ENCODE results near the gene ARL3.
A peak's percentile ranks its signal among the peaks of the same experiment; 100 is the strongest.

The ARL3 gene

DNA sequence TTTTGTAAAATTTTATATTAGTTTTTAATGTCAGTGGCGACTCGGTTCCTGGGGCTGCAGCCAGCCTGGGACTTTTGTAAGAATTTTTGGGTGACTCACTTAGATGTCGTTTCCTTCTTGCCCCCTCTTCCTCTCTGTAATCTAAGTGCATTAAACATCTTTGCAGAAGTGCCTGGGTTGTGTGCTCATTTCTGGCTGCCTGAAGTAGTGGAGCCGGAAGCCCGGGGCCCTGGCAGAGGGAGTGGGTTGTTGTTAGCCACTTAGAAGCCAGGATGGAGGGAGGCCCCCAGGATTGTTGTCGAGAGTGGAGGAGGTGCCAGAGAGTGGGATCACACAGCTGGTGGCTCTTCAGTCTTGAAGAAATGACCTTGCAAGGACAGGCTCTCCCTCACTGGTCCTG, 80.9 kb downstream of the ARL3 start:
- DNase-seq, result no peak

DNA sequence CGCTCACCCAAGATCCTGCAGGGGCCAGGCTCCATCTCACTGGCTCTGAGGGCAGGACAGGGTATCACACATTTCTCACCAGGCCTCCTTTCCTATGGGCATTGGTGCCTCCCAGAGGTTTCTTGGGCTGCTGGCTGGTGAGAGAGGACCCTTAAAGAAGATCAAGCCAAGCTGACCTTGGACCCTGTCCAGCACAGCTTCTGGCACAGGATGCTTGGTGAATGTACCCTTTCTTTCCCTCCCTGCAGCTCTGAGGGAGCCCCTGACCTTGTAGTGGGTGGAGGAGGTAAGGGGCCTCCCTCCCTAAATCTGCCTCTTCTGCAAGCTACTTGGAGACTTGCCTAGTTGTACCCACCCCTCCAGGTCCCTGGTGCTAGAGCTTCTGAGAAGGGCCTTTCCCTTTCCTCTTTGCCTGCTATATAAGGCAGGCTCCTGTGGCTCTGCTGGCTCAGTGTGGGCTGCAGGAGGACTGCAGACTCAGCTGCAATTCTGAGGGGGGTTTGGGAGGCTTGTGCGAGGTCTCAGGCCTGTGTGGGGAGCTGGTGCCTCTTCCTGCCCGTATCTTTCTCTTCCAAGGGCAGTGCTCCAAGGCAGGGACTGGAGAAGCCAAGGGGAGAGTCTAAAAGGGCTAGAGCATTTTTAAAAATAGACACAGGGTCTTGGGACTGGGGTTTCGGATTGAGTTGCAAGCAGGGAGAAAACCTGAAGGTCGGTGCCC, 81.6 kb downstream of the ARL3 start:
- DNase-seq, result no peak

DNA sequence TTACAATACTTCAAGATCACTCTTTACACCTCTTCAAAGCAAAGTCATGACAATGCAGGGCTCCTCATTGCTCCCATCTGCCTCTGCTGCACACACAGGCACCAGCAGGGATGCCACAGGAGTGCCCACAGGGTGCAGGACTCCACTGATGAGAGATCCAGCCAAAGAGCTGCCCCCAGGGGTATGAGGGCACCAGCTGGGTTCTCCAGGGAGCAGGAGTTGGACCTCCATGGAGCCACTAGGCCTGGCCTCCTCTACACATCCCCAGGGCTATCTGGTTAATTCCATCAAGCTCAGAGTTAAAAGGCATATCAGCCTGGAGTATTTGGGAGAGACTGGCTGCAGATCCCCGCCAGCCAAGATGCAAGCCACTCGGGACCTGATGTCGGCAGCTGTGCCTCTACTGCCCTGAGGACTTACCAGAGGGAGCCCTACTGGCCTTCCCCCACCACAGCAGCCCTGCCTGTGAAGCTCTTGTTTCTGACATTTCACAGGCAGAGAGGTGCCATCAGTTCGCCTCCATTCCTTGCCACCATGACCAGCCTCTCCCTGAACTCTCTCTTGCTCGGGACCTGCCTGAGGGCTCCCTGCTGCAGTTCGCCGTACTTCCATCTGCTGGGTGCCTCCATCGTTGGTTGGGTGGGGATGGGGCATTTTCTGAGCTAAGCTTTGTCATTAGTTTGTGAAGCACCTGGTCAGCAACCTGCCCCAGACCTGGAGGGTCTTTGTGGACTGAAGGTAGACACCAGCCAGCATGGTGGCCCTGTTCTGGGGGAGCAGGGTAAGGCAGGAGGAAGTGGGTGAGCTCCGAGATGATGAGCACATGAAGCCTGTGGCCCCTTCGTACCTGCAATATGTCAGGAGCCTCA, 82.4 kb downstream of the ARL3 start:
- DNase-seq, result no peak

DNA sequence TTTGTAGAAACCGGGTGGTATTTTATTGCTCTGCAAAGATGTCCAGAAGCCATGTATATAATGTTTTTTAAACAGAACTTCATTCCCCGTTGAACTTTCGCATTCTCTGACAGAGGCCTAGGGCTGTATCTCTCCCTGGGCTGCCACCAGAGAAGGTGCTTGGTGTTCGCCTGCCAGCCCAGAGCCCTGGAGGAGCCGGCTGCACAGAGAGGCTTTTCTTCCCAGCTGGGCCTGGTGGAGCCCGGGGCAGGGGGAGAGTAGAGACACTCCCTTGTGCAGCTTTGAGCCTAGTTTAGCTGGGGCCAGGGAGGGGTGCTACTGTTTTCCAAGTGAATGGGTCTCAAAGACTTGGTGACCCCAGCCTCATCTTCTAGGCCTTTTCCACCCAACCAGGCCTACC, 83.5 kb downstream of the ARL3 start:
- DNase-seq, result no peak

DNA sequence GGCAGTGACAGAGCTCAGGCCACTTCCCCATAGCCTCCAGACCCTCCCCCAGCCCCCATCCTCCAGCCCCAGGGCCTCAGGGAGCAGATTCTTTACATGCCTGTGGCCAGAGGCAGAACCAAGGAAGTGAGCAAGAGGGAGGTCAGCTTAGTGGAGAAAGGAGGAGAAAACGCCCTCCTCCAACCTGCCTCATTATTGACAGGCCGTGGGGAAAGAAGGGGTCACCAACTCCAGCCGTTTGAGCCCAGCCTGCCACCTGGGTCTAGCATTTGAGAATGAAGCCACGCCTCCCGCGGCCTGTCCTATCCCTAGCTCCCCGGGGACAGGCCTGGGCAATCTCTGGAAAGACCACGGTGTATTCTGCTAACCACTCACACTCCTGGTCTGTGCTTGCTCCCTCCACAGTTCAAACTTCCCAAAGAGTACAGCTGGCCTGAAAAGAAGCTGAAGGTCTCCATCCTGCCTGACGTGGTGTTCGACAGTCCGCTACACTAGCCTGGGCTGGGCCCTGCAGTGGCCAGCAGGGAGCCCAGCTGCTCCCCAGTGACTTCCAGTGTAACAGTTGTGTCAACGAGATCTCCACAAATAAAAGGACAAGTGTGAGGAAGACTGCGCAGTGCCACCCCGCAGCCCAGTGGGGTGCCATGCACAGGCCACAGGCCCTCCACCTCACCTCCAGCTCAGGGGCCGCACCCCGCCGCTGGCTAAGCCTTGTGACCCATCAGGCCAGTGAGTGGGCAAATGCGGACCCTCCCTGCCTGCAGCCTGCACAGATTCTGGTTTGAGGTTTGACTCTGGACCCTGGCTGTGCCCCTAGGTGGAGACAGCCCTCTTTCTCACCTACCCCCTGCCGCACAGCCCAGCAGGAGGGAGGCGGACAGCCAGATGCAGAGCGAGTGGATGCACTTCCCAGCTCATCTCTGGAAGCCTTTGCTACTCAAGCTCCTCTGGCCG, 84.3 kb downstream of the ARL3 start:
- DNase-seq, result no peak

DNA sequence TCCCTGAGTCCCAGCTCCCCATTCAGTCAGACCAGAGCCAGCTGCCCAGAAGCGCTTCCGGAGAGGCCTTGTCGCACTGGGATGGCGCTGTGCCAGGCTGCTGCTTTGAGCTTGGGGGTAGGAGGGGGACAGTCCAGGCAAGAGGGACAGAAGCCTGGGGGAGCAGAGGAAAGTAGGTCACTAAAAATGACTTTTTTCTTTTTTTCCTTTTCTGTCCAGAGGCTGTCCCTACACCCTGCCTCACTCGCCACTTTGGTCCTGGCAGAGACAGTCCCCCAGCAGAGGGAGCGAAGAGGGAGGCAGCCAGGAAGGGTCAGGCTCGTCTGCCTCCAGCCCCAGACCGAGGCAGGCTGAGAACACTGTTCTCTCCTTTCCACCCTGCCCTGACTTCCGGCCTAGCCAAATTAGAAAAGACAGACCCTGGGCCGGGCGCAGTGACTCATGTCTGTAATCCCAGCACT, 85.7 kb downstream of the ARL3 start:
- peak; percentile 20 for DNase-seq

DNA sequence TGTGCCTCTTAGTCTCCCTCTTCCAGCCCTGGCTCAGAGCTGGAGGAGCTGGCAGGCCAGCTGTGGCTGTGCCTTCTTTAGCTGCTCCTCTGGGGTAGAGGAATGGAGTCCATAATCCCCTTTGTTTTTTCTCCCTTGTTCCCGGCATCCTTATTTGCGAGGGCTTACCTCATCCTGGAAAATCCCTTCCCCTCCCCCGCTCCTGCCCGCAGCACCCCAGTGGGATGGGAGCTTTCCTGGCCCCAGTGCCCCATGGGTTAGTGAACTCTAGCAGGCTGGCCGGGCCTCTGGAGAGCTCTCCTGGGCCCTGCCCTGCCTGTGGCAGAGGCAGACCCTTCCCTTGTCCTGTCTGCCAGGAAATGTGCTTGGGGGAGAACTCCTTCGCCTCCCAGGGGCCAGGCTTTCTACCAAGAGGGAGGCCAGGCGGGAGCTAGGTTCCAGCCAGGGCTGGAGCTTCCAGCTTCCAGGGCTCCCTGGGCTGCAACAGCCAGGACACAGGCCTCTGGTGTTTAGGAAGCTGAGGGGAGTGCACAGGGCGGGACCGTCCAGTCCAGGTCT, 86.4 kb downstream of the ARL3 start:
- DNase-seq, result no peak

DNA sequence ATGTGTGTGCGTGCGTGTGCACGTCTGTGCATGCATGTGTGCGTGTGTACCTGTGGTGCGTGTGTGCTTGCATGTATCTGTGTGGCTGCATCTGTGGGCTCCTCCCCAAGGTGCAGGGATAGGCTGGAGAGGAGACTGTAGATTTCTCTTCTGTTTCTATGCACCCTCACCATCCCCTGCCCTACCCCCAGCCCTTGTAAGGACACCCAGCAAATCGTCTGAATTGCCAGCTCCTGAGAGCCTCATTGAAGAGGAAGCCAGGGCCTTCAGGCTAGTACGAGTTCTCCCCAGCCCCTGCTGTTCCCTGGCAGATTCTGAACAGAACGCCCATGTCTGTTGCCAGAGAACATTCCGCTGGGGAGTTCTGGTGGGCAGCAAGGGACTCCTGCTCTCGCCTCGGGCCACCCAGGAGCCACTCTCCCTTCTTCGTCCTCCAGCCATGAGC, 86.9 kb downstream of the ARL3 start:
- DNase-seq, result no peak

DNA sequence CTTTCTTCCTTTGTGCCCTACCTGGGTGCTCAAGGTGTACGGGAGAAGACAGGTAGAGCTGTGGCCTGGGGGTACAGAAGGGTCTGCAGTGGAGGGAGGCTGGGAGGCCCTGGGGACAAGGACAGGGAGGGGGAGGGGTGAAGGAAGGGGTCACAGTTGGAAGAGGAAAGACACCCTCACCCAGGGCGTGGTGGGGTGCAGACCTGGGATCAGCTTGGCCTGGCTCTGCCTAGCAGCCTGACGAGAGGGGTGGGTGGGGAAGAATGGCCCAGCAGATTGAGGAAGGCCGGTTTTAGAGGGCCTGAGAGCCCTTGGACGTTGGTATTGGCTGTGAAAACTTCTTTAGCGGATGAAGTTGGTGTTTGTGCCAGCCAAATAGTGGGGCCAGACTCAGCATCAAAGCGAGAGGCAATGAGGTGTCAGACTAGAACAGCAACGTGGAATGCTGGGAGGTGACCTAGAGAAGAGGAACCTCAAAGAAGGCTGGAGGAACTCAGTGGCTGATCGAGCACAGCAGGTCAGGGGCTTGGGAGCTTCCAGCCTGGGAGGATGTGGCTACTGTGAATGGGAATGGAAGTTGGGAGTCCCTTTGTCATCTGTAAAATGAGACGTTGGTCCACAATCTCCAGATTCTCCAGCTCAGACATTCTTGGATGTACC, 88.0 kb downstream of the ARL3 start:
- DNase-seq, result no peak

DNA sequence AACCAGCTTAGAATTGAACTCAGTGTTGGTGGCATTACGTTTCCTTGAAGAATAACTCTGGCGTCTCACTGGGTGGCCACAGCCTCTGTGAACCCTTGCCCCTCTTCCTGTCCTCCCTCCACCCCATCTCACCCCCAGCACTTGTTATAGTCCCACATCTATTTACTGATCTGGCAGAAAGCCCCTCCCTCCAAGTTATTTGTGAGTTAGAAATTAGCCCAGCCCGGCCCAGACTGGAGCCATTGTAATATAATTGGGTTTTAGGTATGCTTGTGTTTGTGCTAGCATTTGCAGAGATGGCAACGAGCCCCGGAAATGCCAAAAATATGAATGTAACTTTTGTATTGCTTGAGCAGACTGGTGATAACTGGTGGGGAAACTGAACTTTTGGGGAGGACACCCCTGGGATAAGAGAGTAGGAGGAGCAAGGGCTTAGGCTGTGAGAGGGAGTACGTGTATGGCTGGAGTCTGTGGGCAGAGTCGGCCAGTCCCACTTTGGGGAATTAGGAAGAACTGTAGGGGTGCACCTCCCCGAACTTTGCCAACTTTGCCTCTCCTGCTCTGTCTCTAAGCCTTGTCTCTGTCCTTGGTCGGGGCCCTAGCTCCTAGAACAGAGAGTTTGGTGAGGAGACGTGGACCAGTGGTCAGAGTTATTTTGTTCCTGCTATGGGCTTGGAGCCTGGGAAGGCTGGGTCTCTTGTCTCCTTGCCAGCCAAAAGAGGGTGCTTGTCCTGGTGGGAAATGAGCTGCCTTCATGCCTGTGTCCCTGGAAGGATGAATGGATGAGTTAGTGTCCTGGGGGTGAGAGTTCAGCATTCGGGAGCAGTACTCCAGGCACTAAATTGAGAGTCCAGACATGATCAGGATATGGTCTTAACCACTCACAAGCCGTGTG, 89.2 kb downstream of the ARL3 start:
- no peak for DNase-seq

DNA sequence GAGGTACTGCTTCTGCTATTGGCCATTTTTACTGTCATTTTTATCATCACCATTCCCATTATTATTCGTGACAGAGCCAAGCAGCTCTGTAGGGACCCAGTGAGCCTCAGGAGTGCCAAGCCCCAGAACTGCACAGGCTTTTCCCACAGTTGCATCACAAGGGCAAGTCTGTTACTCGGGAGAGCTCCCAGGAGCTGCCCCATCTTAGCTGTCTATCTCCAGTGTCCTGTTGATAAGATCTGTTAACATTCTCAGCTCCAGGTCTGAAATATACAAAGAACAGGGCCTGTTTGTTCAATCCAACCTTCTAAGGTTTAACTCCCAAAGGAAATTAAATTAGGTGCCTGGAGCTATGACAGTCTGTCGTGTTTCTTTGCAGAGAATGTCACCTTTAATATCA, 90.1 kb downstream of the ARL3 start:
- DNase-seq, result no peak
